Measurements from ENCODE around the gene RAB6B. TPM values are rescaled to one million over a fixed set of nuclear protein-coding genes. Genes with fewer than 3 reads are reported as not detected.

The RAB6B gene
- polyA plus RNA-seq, 1 donor from 2014 or later: 57.5 TPM

- Histone ChIP-seq H4K20me1 (ENCODE audit: insufficient read depth) (no peaks in the 10 kb centered on the region), H3K9ac (ENCODE audit: low read length) (no peak overlapping the region), H3K27ac (ENCODE audit: low read length) (no peak overlapping the region), H3K36me3 (ENCODE audit: insufficient read depth, low read length) (no peaks in the 10 kb centered on the region), H3K9me2 (ENCODE audit: insufficient read depth, low read length) (no peaks in the 10 kb centered on the region), H3K9me3 (ENCODE audit: low read length) (no peaks in the 10 kb centered on the region), H3K4me3 (ENCODE audit: low read length) (no peak overlapping the region), H2AFZ (ENCODE audit: low read depth, low read length) (no peak overlapping the region), H3K79me2 (replicated peaks; ENCODE audit: insufficient read depth, low read length) (no peaks in the 10 kb centered on the region), H3F3A (ENCODE audit: insufficient read depth, low read length, poor library complexity, severe bottlenecking) (no peaks in the 10 kb centered on the region), H3K4me2 (ENCODE audit: low read length) (no peak overlapping the region), H3K27me3 (ENCODE audit: insufficient read depth, low read depth, low read length) (no peaks in the 10 kb centered on the region)
- TF ChIP-seq TAF1 (IDR thresholded peaks at IDR 0.05; ENCODE audit: low read depth): no peak
- TF ChIP-seq POLR2AphosphoS5 (IDR thresholded peaks at IDR 0.05): no peak
- TF ChIP-seq SMC3 (conservative IDR thresholded peaks at IDR 0.05; ENCODE audit: poor library complexity): no peak
- TF ChIP-seq EP300 (conservative IDR thresholded peaks at IDR 0.05; ENCODE audit: poor library complexity, severe bottlenecking): no peak
- no peak for TF ChIP-seq RAD21 (conservative IDR thresholded peaks at IDR 0.05)
- TF ChIP-seq REST (IDR thresholded peaks at IDR 0.05; ENCODE audit: borderline replicate concordance): no peak
- no peak for TF ChIP-seq EZH2 (IDR thresholded peaks at IDR 0.05; ENCODE audit: borderline replicate concordance, insufficient read depth, low read length, poor library complexity, severe bottlenecking)
- TF ChIP-seq MXI1 (conservative IDR thresholded peaks at IDR 0.05; ENCODE audit: poor library complexity, severe bottlenecking): no peak
- TF ChIP-seq CTCF (IDR thresholded peaks at IDR 0.05; ENCODE audit: poor library complexity, severe bottlenecking): no peak
These were observed 119.8 kb downstream of the RAB6B start for GRCh38 chr3:133775835-133776234.

- no peak overlapping the region for H3K9ac ChIP-seq (ENCODE audit: low read length)
- H4K20me1 ChIP-seq (ENCODE audit: insufficient read depth): no peaks in the 10 kb centered on the region
- H3K4me2 ChIP-seq (ENCODE audit: low read length): no peak overlapping the region
- no peaks in the 10 kb centered on the region for H3K79me2 ChIP-seq (replicated peaks; ENCODE audit: insufficient read depth, low read length)
- TF ChIP-seq SMC3 (conservative IDR thresholded peaks at IDR 0.05; ENCODE audit: poor library complexity) (no peak), EZH2 (IDR thresholded peaks at IDR 0.05; ENCODE audit: borderline replicate concordance, insufficient read depth, low read length, poor library complexity, severe bottlenecking) (no peak), CTCF (IDR thresholded peaks at IDR 0.05; ENCODE audit: poor library complexity, severe bottlenecking) (no peak), RAD21 (conservative IDR thresholded peaks at IDR 0.05) (no peak), MXI1 (conservative IDR thresholded peaks at IDR 0.05; ENCODE audit: poor library complexity, severe bottlenecking) (no peak), TAF1 (IDR thresholded peaks at IDR 0.05; ENCODE audit: low read depth) (no peak), POLR2AphosphoS5 (IDR thresholded peaks at IDR 0.05) (no peak), REST (IDR thresholded peaks at IDR 0.05; ENCODE audit: borderline replicate concordance) (no peak), EP300 (conservative IDR thresholded peaks at IDR 0.05; ENCODE audit: poor library complexity, severe bottlenecking) (no peak)
- H3K9me2 ChIP-seq (ENCODE audit: insufficient read depth, low read length): no peaks in the 10 kb centered on the region
- H3K27me3 ChIP-seq (ENCODE audit: insufficient read depth, low read depth, low read length): no peaks in the 10 kb centered on the region
- no peak overlapping the region for H2AFZ ChIP-seq (ENCODE audit: low read depth, low read length)
- no peaks in the 10 kb centered on the region for H3F3A ChIP-seq (ENCODE audit: insufficient read depth, low read length, poor library complexity, severe bottlenecking)
- no peaks in the 10 kb centered on the region for H3K9me3 ChIP-seq (ENCODE audit: low read length)
- H3K4me3 ChIP-seq (ENCODE audit: low read length): no peak overlapping the region
- no peak overlapping the region for H3K27ac ChIP-seq (ENCODE audit: low read length)
- no peaks in the 10 kb centered on the region for H3K36me3 ChIP-seq (ENCODE audit: insufficient read depth, low read length)
These were observed 120.4 kb downstream of the RAB6B start for GRCh38 chr3:133775309-133775708.
